22Rv1 (cell line): ENCODE data around the gene HACD1.

ENCODE experiments used
- CTCF ChIP-seq: fragments of 450-650 bp; IDR thresholded peaks from 2 replicates; pipeline ENCODE4 v1.5.1; 2017; ENCODE audit warnings: mild to moderate bottlenecking
- ZFX ChIP-seq: fragments of 450-650 bp; IDR thresholded peaks from 2 replicates; pipeline ENCODE4 v1.6.1; 2017; ENCODE audit warnings: antibody characterized with exemption, borderline replicate concordance

- TF ChIP-seq CTCF (no peak), ZFX (no peak)
Measured at GRCh38 chr10:17624996-17625395, 7.8 kb upstream of the HACD1 start.
